Measurements from ENCODE around the gene ZSCAN2. TPM values are rescaled to one million over a fixed set of nuclear protein-coding genes. Genes with fewer than 3 reads are reported as not detected.

ZSCAN2 gene
- total RNA-seq, 4 donors from 2014 or later: 2.5 to 8.6 (median 5.3) TPM

GRCh38 chr15:84597296-84597695 is 3.5 kb upstream of the ZSCAN2 start:
- no peaks in the 10 kb centered on the region for H3K36me3 ChIP-seq
- no peak overlapping the region for H3K27ac ChIP-seq
- TF ChIP-seq POLR2AphosphoS5 (IDR thresholded peaks at IDR 0.05) (no peak), EP300 (IDR thresholded peaks at IDR 0.05) (no peak), POLR2A (IDR thresholded peaks at IDR 0.05) (no peak), CTCF (IDR thresholded peaks at IDR 0.05) (no peak)
- no peaks in the 10 kb centered on the region for H3K9me3 ChIP-seq
- no peak for DNase-seq (ENCODE audit: low spot score in 2 of 2)
- 63% methylated on average over 3 of the region's 3 CpGs for WGBS
- H3K4me3 ChIP-seq: no peak overlapping the region
- H3K27me3 ChIP-seq: no peaks in the 10 kb centered on the region
- H3K4me1 ChIP-seq: peaks cover 19% of the 10 kb centered on the region

- no peak for DNase-seq (ENCODE audit: low spot score in 2 of 2)
- Histone ChIP-seq H3K27ac (peak overlapping the region; percentile 53), H3K27me3 (no peaks in the 10 kb centered on the region), H3K36me3 (no peaks in the 10 kb centered on the region), H3K4me3 (no peak overlapping the region), H3K4me1 (peaks cover 19% of the 10 kb centered on the region), H3K9me3 (no peaks in the 10 kb centered on the region)
- TF ChIP-seq POLR2AphosphoS5 (IDR thresholded peaks at IDR 0.05) (no peak), CTCF (IDR thresholded peaks at IDR 0.05) (no peak), EP300 (IDR thresholded peaks at IDR 0.05) (no peak), POLR2A (IDR thresholded peaks at IDR 0.05) (no peak)
- 78% methylated on average over 2 of the region's 2 CpGs for WGBS
Observed at GRCh38 chr15:84598250-84598649, 2.6 kb upstream of the ZSCAN2 start.

GRCh38 chr15:84598993-84599392 is 1.8 kb upstream of the ZSCAN2 start:
- peak overlapping the region; percentile 53 for H3K27ac ChIP-seq
- DNase-seq (ENCODE audit: low spot score in 2 of 2): no peak
- TF ChIP-seq CTCF (IDR thresholded peaks at IDR 0.05) (peak; percentile 30 to 49), EP300 (IDR thresholded peaks at IDR 0.05) (no peak), POLR2A (IDR thresholded peaks at IDR 0.05) (no peak), POLR2AphosphoS5 (IDR thresholded peaks at IDR 0.05) (no peak)
- H3K4me3 ChIP-seq: no peak overlapping the region
- WGBS: 77% methylated on average over 1 of the region's 1 CpG
- no peaks in the 10 kb centered on the region for H3K27me3 ChIP-seq
- H3K36me3 ChIP-seq: peaks cover 2% of the 10 kb centered on the region
- no peaks in the 10 kb centered on the region for H3K9me3 ChIP-seq
- H3K4me1 ChIP-seq: peaks cover 19% of the 10 kb centered on the region

- H3K36me3 ChIP-seq: peaks cover 5% of the 10 kb centered on the region
- DNase-seq (ENCODE audit: low spot score in 2 of 2): no peak
- H3K27me3 ChIP-seq: no peaks in the 10 kb centered on the region
- WGBS: 75% methylated on average over 10 of the region's 10 CpGs
- no peaks in the 10 kb centered on the region for H3K9me3 ChIP-seq
- TF ChIP-seq EP300 (IDR thresholded peaks at IDR 0.05) (no peak), POLR2A (IDR thresholded peaks at IDR 0.05) (no peak), CTCF (IDR thresholded peaks at IDR 0.05) (no peak), POLR2AphosphoS5 (IDR thresholded peaks at IDR 0.05) (no peak)
- no peak overlapping the region for H3K27ac ChIP-seq
- peaks cover 19% of the 10 kb centered on the region for H3K4me1 ChIP-seq
- peak overlapping the region; percentile 96 for H3K4me3 ChIP-seq
Observed at GRCh38 chr15:84599906-84600305, 903 bp upstream of the ZSCAN2 start.

- Histone ChIP-seq H3K27ac (peak overlapping the region; percentile 63), H3K4me3 (peak overlapping the region; percentile 96), H3K36me3 (peaks cover 5% of the 10 kb centered on the region), H3K4me1 (peaks cover 19% of the 10 kb centered on the region), H3K9me3 (no peaks in the 10 kb centered on the region), H3K27me3 (no peaks in the 10 kb centered on the region)
- 0% methylated on average over 20 of the region's 20 CpGs for WGBS
- peak; percentile 92 to 95 for DNase-seq (ENCODE audit: low spot score in 2 of 2)
- no peak for TF ChIP-seq POLR2A (IDR thresholded peaks at IDR 0.05)
- no peak for TF ChIP-seq POLR2AphosphoS5 (IDR thresholded peaks at IDR 0.05)
- no peak for TF ChIP-seq EP300 (IDR thresholded peaks at IDR 0.05)
- no peak for TF ChIP-seq CTCF (IDR thresholded peaks at IDR 0.05)
Observed at GRCh38 chr15:84600331-84600686, 500 bp upstream of the ZSCAN2 start.

Data from suprapubic skin (tissue), 4 donors.